Stomach (tissue), 9 donors: ENCODE results near the gene TENT4B. TPM values are rescaled to one million over a fixed set of nuclear protein-coding genes. Genes with fewer than 3 reads are reported as not detected.
A peak's percentile ranks its signal among the peaks of the same experiment; 100 is the strongest.

Source experiments
- DNase-seq, 2 donors: peaks; one replicate each; pipeline versions ENCODE4 v3.0.0 to v3.0.0-alpha.2; 2013 to 2019
- H3K27ac ChIP-seq, 5 donors: fragments of 200-600 bp in 4 of 5; sonication (generic) in 4 of 5; one replicate each; pipeline ENCODE4 v1.5.1; 2013 to 2019; ENCODE audit warnings: mild to moderate bottlenecking in 1 of 5, moderate library complexity in 1 of 5
- H3K27me3 ChIP-seq, 3 donors: fragments of 200-600 bp; sonication (generic); one replicate each; pipeline ENCODE4 v1.5.1; 2017 to 2019; ENCODE audit warnings: mixed run types in 1 of 3
- H3K36me3 ChIP-seq, 4 donors: fragments of 200-600 bp; sonication (generic); 1 replicate in 3 of 4; 2 replicates in 1 of 4; pipeline ENCODE4 v1.5.1; 2016 to 2019
- H3K4me1 ChIP-seq, 4 donors: fragments of 200-600 bp; sonication (generic); one replicate each; pipeline ENCODE4 v1.5.1; 2016 to 2019
- H3K4me3 ChIP-seq, 4 donors: fragments of 200-600 bp; sonication (generic) in 3 of 4; one replicate each; pipeline ENCODE4 v1.5.1; 2016 to 2019; ENCODE audit warnings: mild to moderate bottlenecking in 1 of 4
- H3K9me3 ChIP-seq, 4 donors: fragments of 200-600 bp; sonication (generic); one replicate each; pipeline ENCODE4 v1.5.1; 2016 to 2019
- CTCF ChIP-seq, 7 experiments: fragments of 450-650 bp in 4 of 7; fragments of 200-600 bp in 3 of 7; sonication (generic) in 3 of 7; IDR thresholded peaks; one replicate each; pipeline ENCODE4 v1.5.1; 2016 to 2019; ENCODE audit warnings: antibody characterized with exemption in 7 of 7, control low read depth in 2 of 7, mild to moderate bottlenecking in 1 of 7
- EP300 ChIP-seq: sonication (generic); formaldehyde crosslinking; IDR thresholded peaks from one replicate; pipeline ENCODE4 v1.6.1; 2017; ENCODE audit warnings: antibody characterized with exemption
- POLR2A ChIP-seq, 4 donors: fragments of 450-650 bp; IDR thresholded peaks; one replicate each; pipeline ENCODE4 v1.6.1; 2016; ENCODE audit warnings: antibody characterized with exemption in 4 of 4, control low read depth in 2 of 4, mild to moderate bottlenecking in 1 of 4, moderate library complexity in 1 of 4
- POLR2AphosphoS5 ChIP-seq, 3 donors: sonication (generic); formaldehyde crosslinking; IDR thresholded peaks; one replicate each; pipeline ENCODE4 v1.6.1; 2016; ENCODE audit warnings: antibody characterized with exemption in 3 of 3
- WGBS, 5 donors: extraction: QIAGEN DNeasy Blood & Tissue Kit in 3 of 5; methylation state at CpG; one replicate each; pipeline versions ENCODE4 v1.1.5 to v1.1.7; 2013 to 2018; 5-methylcytosine and 5-hydroxymethylcytosine counted together
- intact Hi-C: fragments of 100-400 bp; cut with DNase I; formaldehyde crosslinking; loops from one replicate; pipeline ENCODE4 v1.15.1; 2023; ENCODE audit warnings: low total_unique reads
- polyA plus RNA-seq, 3 donors: library from polyadenylated mRNA; stranded (reverse); fragments of 200-250 nt; gene quantifications; one replicate each; pipeline ENCODE4 v1.2.3, GENCODE V29; 2013
- total RNA-seq, 5 donors: library from RNA; depleted of rRNA; stranded (reverse); fragments of >200 nt; gene quantifications; one replicate each; pipeline versions ENCODE4 v1.1.0 to v1.2.3, GENCODE V29; 2014 to 2016
- donor health status: healthy with polysubstance abuse.
- donor health status: Bipolar disorder and iron deficiency.
- donor health status: healthy.

Gene TENT4B
- total and polyA plus RNA-seq, 8 donors = 2.4 to 24.1 (median 8.3) TPM

GRCh38 chr16:50269769-50270509 lies 116.8 kb downstream of the TENT4B start:
- TF ChIP-seq POLR2A (IDR thresholded peaks at IDR 0.05) = no peak
- no peak for TF ChIP-seq EP300
- TF ChIP-seq CTCF (IDR thresholded peaks at IDR 0.05) = no peak
- TF ChIP-seq POLR2AphosphoS5 (IDR thresholded peaks at IDR 0.05) = no peak
- intact Hi-C loops = no loop called here
- Histone ChIP-seq H3K36me3 (no peaks in the 10 kb centered on the region), H3K9me3 (no peaks in the 10 kb centered on the region), H3K4me1 (peaks cover 4 to 70% (median 19%) of the 10 kb centered on the region in 4 donors), H3K27me3 (no peaks in the 10 kb centered on the region), H3K4me3 (no peak overlapping the region), H3K27ac (no peak overlapping the region)
- DNase-seq = no peak
- 80 to 96% (median 92%) methylated on average over 12 of the region's 12 CpGs for WGBS, 5 donors

GRCh38 chr16:50270510-50271147 lies 117.5 kb downstream of the TENT4B start:
- intact Hi-C loops = no loop called here
- no peak overlapping the region for H3K4me3 ChIP-seq
- WGBS, 5 donors = 89 to 95% (median 90%) methylated on average over 10 to 13 of the region's 13 CpGs
- H3K27me3 ChIP-seq = no peaks in the 10 kb centered on the region
- peaks cover 4 to 71% (median 17%) of the 10 kb centered on the region in 4 donors for H3K4me1 ChIP-seq
- peak in 1 of 2 donors; percentile 3 for DNase-seq
- no peaks in the 10 kb centered on the region for H3K36me3 ChIP-seq
- no peak overlapping the region for H3K27ac ChIP-seq
- no peak for TF ChIP-seq EP300
- no peak for TF ChIP-seq CTCF (IDR thresholded peaks at IDR 0.05)
- no peak for TF ChIP-seq POLR2A (IDR thresholded peaks at IDR 0.05)
- no peak for TF ChIP-seq POLR2AphosphoS5 (IDR thresholded peaks at IDR 0.05)
- H3K9me3 ChIP-seq = no peaks in the 10 kb centered on the region

GRCh38 chr16:50271148-50272041 lies 118.3 kb downstream of the TENT4B start:
- H3K36me3 ChIP-seq = no peaks in the 10 kb centered on the region
- H3K27me3 ChIP-seq = no peaks in the 10 kb centered on the region
- peak in 1 of 2 donors; percentile 20 for DNase-seq
- H3K27ac ChIP-seq = no peak overlapping the region
- TF ChIP-seq POLR2AphosphoS5 (IDR thresholded peaks at IDR 0.05) (no peak), CTCF (IDR thresholded peaks at IDR 0.05) (no peak), POLR2A (IDR thresholded peaks at IDR 0.05) (no peak)
- WGBS, 5 donors = 84 to 90% (median 87%) methylated on average over 15 of the region's 15 CpGs
- H3K9me3 ChIP-seq = no peaks in the 10 kb centered on the region
- no peak overlapping the region for H3K4me3 ChIP-seq
- peaks cover 0 to 71% (median 9%) of the 10 kb centered on the region in 4 donors for H3K4me1 ChIP-seq
- intact Hi-C loops = no loop called here

GRCh38 chr16:50272111-50272571 lies 119.0 kb downstream of the TENT4B start:
- H3K9me3 ChIP-seq = no peaks in the 10 kb centered on the region
- peaks cover 0 to 65% (median 2%) of the 10 kb centered on the region in 4 donors for H3K4me1 ChIP-seq
- intact Hi-C loops = no loop called here
- H3K27ac ChIP-seq = no peak overlapping the region
- WGBS, 5 donors = 60 to 89% (median 84%) methylated on average over 1 to 7 of the region's 7 CpGs
- no peak for TF ChIP-seq CTCF (IDR thresholded peaks at IDR 0.05)
- no peak for TF ChIP-seq POLR2A (IDR thresholded peaks at IDR 0.05)
- no peak for TF ChIP-seq EP300
- no peak for TF ChIP-seq POLR2AphosphoS5 (IDR thresholded peaks at IDR 0.05)
- no peaks in the 10 kb centered on the region for H3K27me3 ChIP-seq
- no peak overlapping the region for H3K4me3 ChIP-seq
- peak in 1 of 2 donors; percentile 6 for DNase-seq
- no peaks in the 10 kb centered on the region for H3K36me3 ChIP-seq
